ENCODE data around the gene FRMD3.

FRMD3 gene

GRCh38 chr9:83280268-83280667 is 257.9 kb downstream of the FRMD3 start:
- DNase-seq: peak; percentile 58

- DNase-seq: no peak
Observed at GRCh38 chr9:83274787-83275186, 263.4 kb downstream of the FRMD3 start.

DNA sequence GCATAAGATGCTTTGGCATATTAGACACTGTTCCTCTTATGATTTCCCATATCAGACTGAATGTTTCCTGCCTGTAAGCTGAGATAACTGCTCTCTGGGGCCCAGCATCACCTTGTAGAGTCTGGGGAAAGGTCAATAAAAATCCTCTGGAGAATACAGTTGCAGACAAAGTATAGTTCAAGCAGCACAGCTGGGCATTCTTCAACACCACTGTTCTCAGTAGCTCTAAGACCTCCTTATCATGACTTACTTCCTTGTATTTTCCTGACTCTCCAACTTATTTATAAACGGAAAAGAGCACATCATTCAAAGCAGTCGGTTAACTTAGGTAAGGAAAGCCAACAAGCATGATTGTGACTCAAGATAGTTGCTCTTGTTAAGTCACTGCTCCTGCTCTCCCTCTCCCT is 266.5 kb downstream of the FRMD3 start:
- no peak for DNase-seq

DNA sequence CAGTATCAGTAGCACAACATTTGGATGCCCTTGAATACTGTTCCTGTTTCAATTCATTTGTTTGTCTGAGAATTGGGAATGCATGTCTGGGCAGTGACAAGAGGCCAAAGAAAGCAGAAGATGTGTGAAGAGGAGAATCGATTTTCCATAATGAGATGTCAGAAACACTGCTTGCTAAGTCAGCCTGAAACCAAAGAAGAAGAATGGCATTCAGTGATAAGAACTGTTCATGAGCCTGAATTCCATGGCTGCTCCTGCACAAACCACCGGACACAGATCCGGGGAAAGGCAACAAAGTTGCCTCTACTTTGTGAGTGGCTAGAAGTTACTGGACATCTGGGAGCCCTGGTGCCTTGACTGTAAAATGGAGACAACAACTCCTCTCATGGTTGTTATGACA is 268.1 kb downstream of the FRMD3 start:
- DNase-seq: no peak

DNA sequence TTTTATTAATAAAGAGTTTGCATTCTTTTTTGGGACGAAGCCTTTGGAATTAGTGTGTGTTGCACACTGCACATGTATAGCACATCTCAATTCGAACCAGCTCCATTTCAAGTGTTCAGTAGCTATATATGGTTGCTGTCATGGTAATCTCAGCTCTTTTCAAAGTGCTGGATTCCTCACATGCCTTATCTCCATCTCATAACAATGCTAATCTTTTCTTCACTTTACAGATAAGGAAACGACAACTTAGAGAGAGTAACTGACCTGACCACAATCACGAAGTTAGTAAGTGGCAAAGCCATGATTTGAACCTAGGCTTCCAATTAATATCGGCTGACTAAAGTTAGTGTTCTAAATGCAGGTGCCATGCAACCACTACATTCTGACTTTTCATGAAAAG is 270.5 kb downstream of the FRMD3 start:
- no peak for DNase-seq

DNA sequence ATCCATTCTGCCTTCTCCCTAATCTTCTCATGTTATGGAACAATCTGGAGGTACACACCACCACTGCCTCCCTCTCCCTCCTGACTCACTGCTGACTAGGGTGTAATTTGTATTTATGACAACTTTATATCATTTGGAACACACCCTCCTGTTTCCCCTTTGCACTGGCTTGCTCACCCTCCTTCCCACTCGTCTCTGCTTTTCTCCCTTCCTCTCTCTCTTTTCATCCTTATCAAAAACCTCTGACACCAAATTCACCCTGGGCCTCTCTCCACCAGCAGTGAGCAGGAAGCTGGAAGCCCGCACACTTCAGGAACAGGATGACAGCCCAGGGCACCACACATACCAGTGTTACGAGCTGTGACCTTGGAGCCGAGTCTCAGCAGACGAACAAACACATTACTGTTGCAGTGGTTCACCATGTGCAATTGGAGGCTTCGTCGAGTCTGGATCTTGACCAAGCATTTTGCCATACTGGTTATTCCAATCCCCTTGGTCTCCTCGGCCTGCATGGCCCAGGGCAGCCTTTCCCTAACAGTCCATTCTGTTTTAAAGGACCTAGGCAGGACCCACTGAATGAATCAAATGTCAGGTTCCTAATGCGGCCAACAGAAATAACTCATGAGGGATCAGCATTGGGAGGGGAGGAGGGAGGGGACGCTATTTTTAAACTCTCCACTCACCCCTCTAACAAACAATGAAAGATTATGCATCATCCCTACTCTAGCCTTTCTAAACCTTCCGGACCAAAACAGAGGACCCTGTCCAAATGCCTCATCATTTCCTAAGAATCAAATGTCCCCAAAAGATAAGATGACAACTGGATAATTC is 271.3 kb downstream of the FRMD3 start:
- peak; percentile 48 for DNase-seq

GRCh38 chr9:83266331-83266665 is 271.9 kb downstream of the FRMD3 start:
- DNase-seq: no peak

- DNase-seq: no peak
Observed at GRCh38 chr9:83264315-83264714, 273.9 kb downstream of the FRMD3 start.

DNA sequence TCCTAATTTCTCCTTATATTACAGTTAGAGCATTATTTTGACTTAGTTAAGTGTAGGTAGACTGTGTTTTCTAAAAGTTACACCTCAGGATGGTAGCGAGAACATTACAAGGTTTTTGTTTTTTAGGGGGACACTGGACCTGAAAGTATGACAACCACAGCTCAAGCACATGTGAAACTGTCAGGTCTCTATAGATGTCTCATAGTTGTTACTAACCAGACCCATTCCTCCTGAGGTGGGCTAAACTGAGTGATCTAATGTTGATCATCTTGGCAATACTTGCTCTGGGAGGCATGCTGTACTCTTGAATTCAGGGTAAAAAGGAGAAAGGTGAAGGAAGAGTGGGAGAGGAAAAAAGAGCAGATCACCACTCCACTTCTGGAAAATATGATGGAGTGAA is 278.6 kb downstream of the FRMD3 start:
- DNase-seq: no peak

DNA sequence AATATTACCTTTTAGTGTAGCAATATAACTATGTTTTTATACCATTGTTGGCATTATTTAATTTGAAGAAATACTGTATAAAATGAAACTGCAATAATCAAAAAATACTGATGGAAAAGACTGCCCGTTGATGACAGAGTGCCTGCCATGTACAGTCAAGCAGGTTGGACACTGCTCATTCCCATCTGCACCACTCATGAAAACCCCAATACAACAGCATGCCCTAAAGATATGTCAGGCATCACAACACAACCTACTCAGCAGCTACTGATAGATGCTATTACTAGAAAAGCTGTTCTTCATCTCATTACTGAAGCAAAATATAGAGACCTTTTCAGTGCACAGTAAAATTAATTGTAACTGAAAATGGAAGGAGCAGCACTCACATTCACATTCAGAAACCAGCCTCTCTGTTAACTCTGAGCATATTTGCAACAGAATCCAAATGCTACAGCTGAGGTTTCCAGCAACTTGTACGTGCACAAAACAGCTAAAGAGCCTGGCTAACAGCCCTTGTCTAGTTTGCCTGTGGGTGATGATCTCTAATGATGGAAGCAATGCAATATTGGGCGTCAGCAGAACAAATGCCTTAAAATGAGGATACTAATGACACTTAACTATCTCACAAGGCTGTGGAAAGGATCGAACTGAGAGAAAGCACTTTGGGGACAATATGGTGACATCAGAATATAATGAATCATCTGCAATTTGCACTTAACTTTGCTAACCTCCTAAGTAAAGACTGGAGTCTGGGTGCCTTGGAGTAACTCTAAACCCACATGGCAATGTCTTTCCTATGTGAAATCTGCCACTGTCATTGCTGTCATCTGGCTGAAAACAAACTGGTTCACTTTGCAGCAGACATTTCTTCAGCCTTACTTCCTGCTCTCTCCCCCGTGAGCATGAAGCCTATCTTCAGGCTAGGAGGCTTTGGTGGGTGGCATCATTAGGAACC is 280.0 kb downstream of the FRMD3 start:
- no peak for DNase-seq

DNA sequence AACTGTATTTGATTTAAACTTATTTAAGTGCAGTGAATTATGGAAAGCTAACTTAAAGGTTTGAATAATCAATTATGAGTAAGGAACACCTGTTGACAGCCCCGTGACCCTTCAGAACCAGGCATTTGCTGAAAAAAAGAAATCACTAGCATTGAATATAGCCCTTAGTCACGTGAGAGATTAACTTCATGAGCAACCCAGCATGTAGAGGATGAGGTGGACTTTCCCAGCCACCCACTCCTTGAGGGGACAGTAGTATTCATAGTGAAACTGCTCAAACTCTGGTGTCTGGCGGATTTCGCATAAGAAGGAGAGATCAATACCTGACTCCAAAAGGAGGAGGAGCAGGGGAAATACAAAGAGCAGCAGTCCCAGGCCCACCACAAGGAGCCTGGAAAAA is 290.5 kb downstream of the FRMD3 start:
- DNase-seq: no peak

- no peak for DNase-seq
Observed at GRCh38 chr9:83245979-83246659, 292.1 kb downstream of the FRMD3 start.

DNA sequence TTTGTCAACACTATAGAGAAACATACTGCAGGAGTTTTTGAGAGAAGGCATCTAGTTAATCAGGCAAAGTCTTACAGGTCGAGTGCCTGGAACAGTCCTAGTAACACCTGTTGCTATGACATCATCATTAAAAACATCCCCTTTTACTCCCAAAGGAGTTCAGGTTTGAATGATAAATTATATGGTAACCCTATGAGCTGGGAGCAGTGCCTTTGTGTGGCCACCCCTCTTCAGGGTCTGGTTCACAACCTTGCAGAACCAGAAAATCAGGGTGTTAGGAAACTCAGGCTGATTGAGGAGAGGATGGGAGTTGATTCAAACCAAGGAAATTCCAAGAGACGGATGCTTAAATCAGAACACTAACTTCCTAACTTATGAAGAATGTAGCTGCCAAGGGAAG is 296.1 kb downstream of the FRMD3 start:
- DNase-seq: no peak

DNA sequence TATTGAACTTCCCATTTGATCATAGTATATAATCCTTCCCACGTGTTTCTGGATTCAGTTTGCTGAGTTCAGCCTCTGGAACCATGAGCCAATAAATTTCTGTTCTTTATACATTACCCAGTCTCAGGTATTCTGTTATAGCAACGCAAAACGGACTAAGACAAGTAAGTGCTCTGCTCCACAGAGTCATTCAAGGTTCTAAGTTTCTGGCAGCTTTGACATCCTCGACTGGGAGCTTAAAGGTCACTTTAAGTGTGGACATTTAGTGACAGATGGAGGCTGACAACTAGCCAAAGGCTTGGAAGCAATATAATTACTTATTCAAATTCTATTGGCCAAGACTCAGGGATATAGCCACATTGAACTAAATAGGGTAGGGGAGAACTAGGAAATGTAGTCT is 297.5 kb downstream of the FRMD3 start:
- no peak for DNase-seq

- peak; percentile 56 for DNase-seq
Observed at GRCh38 chr9:83239747-83240146, 298.5 kb downstream of the FRMD3 start.

DNA sequence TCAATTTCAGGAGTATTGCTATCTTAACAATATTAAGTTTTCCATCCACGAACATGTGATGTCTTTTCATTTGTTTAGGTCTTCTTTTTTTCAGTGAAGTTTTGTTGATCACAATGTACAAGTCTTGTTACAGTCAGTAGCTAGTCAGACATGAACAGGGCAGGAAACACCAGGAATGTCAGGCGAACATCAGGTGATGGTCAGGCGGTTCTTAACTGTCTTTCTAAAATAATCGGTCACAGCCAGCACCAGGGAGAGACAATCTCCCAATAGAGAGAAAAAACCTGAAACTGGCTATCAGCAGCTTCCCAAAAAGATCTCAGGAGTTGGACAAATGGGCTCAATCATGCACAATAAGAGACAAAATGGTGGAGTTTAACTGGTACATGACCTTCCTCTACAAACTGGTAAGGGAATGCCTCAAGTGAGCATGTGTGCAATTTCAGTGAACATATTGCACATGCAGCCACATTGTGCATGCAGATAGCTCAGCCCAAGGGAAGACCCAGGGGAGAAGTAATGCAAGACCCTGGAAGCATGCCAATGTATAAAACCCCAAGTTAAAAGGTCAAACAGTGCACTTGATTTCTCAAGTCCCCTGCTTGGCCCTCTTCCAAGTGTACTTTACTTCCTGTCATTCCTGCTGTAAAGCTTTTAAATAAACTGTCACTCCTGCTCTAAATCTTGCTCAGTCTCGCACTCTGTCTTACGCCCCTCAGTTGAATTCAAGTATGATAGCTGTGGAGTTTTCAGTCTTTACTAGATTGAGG is 299.1 kb downstream of the FRMD3 start:
- peak; percentile 16 for DNase-seq

DNA sequence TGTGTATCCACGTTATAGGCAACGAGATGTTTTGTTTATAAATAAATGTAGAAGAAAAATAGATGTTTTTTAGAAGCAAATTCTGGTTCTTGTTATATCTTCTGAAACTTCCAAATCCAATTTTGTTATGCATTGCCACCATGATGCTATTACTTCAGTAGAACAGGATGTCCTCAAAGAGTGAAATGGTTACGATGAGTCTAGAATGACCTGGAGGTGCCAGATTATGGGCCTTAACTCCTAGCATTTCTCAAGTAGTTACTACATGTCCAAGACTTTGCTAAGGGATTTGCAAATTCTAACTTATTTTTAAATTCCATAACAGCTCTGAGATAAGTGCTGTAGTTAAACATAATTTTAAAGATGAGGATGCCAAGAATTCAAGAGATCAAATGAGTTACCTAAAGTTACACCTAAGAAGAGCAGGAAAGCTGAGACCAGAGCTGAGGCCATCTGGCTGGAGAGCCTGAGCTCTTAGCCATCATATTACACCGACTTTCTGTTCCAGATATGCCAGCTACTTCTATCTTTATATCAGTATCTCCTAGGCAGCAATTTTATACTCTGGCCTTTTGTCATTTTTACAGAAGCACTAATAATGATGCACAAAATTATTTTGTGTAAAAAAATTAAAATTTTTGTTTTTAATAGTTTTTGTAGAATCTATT is 302.0 kb downstream of the FRMD3 start:
- no peak for DNase-seq

GRCh38 chr9:83235526-83235925 is 302.7 kb downstream of the FRMD3 start:
- DNase-seq: no peak

- no peak for DNase-seq
Observed at GRCh38 chr9:83234541-83234940, 303.7 kb downstream of the FRMD3 start.

DNA sequence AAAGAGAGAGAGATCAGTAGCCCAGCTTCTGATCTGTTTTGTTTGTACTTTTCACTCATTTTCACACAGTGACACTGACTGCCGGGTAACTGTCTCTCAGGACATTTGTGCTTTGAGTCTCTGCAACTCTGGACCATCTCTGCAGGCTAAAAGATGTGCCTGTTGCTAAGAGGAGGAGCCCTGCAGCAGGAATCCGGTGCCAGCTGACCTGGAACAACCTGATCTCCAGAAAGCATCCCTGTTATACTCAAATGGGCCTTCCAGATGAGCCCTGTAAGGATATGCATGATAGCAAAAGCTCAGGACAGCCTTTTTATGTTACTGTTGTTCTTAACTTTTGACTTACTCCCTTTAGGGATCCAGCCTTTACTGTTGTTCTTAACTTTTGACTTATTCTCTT is 304.6 kb downstream of the FRMD3 start:
- no peak for DNase-seq

DNA sequence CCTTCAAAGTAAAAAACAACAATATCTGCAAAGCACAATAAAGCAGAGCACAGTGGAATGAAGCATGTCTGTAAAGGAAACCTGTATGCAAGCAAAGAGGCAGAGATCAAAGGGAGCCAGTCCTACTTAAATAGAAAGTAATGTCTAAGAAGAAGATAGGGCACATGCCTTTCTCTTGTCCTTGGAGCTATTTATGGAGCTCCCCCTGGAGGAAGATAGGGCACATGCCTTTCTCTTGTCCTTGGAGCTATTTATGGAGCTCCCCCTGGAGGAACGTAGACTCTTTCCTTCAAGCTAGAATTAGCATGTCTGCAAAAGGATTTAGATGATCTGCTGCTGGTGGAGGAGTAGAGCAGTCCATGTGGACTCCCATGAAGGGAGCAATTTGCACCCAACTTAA is 307.2 kb downstream of the FRMD3 start:
- no peak for DNase-seq

GRCh38 chr9:83220730-83221129 is 317.5 kb downstream of the FRMD3 start:
- DNase-seq: peak; percentile 61

All from fibroblast of skin of abdomen (primary cell).